ENCODE data around the gene PDLIM1. TPM values are rescaled to one million over a fixed set of nuclear protein-coding genes. Genes with fewer than 3 reads are reported as not detected.

PDLIM1 gene
- total and polyA plus RNA-seq, 2 of the 8 experiments (the other 6 are each of a cell fraction or from before 2014, with no cell fraction given), result 169 to 245 TPM

GRCh38 chr10:95334805-95335144 is 44.0 kb upstream of the PDLIM1 start (continued):
- TF ChIP-seq ATF2 (IDR thresholded peaks at IDR 0.05; ENCODE audit: low read length) (no peak), RAD21 (IDR thresholded peaks at IDR 0.05 in 1 of 2, conservative IDR thresholded peaks at IDR 0.05 in 1 of 2; ENCODE audit: low read depth in 2 of 2, low read length in 2 of 2) (no peak), SP4 (IDR thresholded peaks at IDR 0.05; ENCODE audit: low read length) (no peak), JUND (IDR thresholded peaks at IDR 0.05; ENCODE audit: low read length) (no peak), SP2 (IDR thresholded peaks at IDR 0.05; ENCODE audit: low read length) (no peak), NANOG (IDR thresholded peaks at IDR 0.05; ENCODE audit: insufficient read depth, low read depth, low read length, poor library complexity, severe bottlenecking) (no peak)
- TF ChIP-seq, protein P1, sequence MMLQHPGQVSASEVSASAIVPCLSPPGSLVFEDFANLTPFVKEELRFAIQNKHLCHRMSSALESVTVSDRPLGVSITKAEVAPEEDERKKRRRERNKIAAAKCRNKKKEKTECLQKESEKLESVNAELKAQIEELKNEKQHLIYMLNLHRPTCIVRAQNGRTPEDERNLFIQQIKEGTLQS (IDR thresholded peaks at IDR 0.05; ENCODE audit: insufficient read depth, low read depth, low read length), result no peak

Measured in H1 (cell line).